Ramos (cell line): Measurements from ENCODE around the gene RABGAP1L.

Experiments used
- in situ Hi-C: fragments of 300-500 bp; cut with MboI; formaldehyde crosslinking; loops from one replicate; pipeline ENCODE4 v1.14.3; 2022; ENCODE audit warnings: low sequenced_read_pairs; ENCODE audit not compliant: unreplicated experiment

Gene RABGAP1L

DNA sequence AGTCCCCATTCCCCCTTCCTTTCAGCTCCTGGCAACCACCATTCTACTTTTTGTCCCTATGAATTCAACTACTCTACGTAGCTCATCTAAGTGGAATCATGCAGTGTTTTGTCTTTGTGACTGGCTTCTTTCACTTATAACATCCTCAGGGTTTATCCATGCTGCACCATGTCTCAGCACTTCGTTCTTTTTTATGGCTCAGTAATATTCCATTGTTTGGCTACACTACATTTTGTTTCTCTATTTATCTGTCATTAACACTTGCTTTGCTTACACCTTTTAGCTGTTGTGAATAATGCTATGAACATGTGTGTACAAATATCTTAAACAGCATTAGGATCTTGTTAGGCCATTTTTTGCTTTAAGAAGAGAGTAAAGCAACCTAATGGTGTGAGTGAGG is 865.5 kb downstream of the RABGAP1L start:
- in situ Hi-C loops: loop anchor here (25.0 kb wide), 2 partner anchors 1162 to 1612 kb away; partner anchors contain the start of genes GAS5 and ZBTB37

DNA sequence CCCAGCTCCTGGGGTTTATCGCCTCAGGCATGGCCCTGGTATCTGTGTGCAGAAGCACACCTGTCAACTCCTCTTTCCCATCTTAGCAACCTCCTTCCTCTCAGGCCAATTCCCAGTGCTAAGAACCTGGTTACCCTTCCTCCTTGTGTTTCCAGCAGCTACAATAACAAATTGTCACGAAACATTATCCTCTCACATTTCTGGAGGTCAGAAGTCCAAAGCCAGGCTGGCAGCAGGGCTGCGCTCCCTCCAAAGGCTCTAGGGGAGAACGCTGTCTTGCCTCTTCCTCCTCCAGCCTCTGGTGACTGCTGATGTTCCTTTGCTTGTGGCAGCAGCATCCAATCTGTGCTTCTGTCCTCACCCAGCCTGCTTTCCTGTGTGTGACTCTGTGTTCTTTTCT is 874.6 kb downstream of the RABGAP1L start:
- in situ Hi-C loops: loop anchor here (10.0 kb wide), 1 partner anchor 111 kb away; no protein-coding TSS in a partner anchor

DNA sequence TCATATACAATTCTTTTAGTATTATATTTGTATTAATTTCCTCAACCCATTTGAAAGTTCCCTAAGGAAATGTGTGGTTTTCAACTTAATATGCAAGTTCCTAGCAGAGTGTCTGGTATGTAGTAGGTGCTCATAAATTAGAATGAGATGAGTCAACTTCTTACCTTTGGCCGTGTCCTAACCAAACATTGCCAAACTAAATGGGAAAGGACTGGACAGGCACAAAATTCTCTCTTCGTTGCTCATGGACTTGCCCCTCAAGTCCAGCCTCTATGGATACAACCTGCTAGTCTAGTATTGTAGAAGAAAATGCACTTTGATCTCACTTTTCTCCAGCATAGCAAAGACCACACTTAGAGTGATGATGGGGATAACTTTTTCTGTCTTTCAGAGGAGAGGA is 875.5 kb downstream of the RABGAP1L start:
- in situ Hi-C loops: loop anchor here (10.0 kb wide), 1 partner anchor 110 kb away; no protein-coding TSS in a partner anchor

DNA sequence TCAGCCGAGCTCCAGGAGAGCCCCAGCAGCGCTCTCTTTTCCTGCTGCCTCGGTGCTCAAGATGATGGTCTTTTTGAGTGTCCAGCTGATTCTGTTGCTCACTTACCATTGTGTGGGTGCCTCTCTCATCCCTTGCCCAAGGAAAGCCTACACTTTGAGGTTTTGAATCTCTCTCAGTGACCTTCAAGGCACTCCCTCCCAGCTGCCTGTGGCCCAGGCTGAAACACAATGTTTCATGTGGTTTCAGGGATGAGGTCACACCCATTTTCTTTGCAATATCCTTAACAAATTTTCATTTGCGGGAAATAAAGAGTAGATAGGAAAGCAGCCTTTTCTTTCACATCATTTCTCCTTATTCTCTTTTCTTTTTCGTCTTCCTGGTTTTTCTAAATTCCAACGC is 876.5 kb downstream of the RABGAP1L start:
- in situ Hi-C loops: loop anchor here (10.0 kb wide), 1 partner anchor 109 kb away; no protein-coding TSS in a partner anchor

GRCh38 chr1:175036476-175036875 is 877.2 kb downstream of the RABGAP1L start:
- in situ Hi-C loops: loop anchor here (10.0 kb wide), 1 partner anchor 108 kb away; no protein-coding TSS in a partner anchor

GRCh38 chr1:175037416-175037815 is 878.1 kb downstream of the RABGAP1L start:
- in situ Hi-C loops: loop anchor here (10.0 kb wide), 1 partner anchor 107 kb away; no protein-coding TSS in a partner anchor

GRCh38 chr1:175040324-175040879 is 881.1 kb downstream of the RABGAP1L start:
- in situ Hi-C loops: loop anchor here (10.0 kb wide), 1 partner anchor 294 kb away; no protein-coding TSS in a partner anchor

DNA sequence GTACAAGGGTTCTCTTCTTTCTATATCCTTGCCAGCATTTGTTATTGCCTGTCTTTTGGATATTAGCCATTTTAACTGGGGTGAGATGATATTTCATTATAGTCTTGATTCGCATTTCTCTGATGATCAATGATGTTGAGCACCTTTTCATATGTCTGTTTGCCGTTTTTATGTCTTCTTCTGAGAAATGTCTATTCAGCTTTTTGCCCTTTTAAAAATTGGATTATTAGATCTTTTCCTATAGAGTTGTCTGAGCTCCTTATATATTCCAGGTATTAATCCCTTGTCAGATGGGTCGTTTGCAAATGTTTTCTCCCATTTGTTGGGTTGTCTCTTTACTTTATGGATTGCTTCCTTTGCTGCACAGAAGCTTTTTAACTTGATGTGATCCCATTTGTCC is 883.3 kb downstream of the RABGAP1L start:
- in situ Hi-C loops: loop anchor here (10.0 kb wide), 1 partner anchor 292 kb away; no protein-coding TSS in a partner anchor

GRCh38 chr1:175043824-175044223 is 884.5 kb downstream of the RABGAP1L start:
- in situ Hi-C loops: loop anchor here (10.0 kb wide), 1 partner anchor 291 kb away; no protein-coding TSS in a partner anchor

GRCh38 chr1:175044591-175044990 is 885.3 kb downstream of the RABGAP1L start:
- in situ Hi-C loops: loop anchor here (10.0 kb wide), 1 partner anchor 290 kb away; no protein-coding TSS in a partner anchor
